ENCODE measurements around the gene ULK2.
A peak's percentile ranks its signal among the peaks of the same experiment; 100 is the strongest.

ULK2 gene

GRCh38 chr17:19724501-19725420, 143.0 kb downstream of the ULK2 start:
- peak; percentile 54 for DNase-seq

- no peak for DNase-seq
Measured at GRCh38 chr17:19723964-19724363, 143.8 kb downstream of the ULK2 start.

All from femur (tissue), 1 donor.